ENCODE data around the gene WDR12.
"Not testable (repeated sequence)": the region's sequence is repeated elsewhere in the genome, so short reads cannot be mapped to it uniquely, and the experiment has no call there.

Gene WDR12

DNA sequence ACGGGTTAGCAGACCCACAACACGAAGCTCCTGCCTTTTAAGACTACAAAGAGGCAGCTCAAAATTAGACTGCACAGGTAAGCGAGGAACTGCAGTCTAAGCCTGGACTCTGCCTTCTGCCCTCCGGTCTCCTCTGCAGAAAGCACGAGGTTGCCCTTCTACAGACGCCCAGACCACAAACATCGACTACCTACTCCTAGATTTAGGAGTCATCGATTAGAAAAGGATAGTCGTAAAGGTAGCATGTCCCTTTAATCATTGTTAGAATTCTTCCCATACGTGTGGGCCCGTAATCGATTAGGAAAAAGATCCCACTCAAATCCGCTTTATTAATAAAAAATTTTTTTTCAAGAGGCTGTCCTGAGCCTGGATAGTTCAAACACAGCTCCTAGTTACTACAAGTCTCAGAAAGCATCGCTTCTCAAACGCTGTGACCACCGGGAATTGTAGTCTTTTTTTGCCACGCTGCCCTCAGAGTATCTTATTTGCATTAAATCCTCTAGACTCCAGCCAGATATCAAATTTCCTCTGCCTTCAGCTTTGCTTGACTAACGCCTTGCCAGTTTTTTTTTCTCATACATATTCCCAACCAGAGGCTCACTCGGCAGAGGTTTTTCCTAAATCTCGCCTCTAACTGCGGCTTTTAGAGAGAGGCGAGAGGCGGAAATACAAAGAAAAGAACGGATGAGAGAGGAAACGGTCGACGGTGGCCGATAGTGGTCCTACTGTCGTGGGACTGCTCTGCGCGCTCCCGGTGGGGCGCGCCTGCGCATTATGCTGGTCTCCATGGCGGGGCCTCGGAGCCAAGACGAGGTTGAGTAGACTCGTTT is at the start of gene WDR12, which contains the start of gene CARF:
TSS of gene WDR12 (minus strand) at position 162 of the 830 bp plus-strand sequence. CDS start 197 bp downstream, outside the sequence.
TSS of gene CARF (plus strand) at position 764 of the 830 bp plus-strand sequence. CDS start 29,628 bp downstream, outside the sequence.
- peak; percentile 89 for DNase-seq

DNA sequence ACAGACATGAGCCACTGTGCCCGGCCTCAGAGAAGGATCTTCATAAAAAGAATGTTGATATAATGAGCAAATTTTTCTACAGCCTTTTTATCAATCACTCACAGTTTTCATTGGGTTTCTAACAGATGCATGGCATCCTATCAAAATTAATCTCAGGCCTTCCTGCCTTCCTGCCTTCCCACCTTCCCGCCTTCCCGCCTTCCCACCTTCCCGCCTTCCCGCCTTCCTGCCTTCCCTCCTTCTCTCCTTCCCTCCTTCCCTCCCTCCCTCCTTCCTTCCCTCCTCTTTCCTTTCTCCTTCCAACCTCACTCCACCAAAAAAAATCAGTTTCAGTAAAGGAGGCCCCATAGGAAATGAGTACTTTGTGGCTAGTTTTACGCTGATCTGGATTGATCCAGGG is 49.1 kb upstream of the WDR12 start:
- no peak for DNase-seq

DNA sequence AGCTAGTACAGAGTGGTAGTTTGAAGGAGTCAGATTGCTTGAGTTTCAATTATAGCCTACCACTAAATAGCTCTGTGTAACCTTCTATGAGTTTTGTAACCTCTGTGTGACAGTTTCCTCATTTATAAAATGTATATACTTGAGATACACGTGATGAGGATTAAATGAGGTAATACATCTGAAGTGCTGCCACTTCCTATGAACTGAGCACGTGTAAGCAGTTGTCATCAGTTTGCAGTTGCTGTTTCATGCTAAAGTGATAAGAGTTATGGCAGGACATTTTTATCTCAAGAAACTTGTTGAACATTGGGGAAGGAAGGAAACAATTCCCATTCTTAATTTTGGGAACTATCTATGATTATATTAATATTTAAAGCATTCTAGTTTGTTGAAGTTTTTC is 39.1 kb upstream of the WDR12 start:
- DNase-seq = no peak

DNA sequence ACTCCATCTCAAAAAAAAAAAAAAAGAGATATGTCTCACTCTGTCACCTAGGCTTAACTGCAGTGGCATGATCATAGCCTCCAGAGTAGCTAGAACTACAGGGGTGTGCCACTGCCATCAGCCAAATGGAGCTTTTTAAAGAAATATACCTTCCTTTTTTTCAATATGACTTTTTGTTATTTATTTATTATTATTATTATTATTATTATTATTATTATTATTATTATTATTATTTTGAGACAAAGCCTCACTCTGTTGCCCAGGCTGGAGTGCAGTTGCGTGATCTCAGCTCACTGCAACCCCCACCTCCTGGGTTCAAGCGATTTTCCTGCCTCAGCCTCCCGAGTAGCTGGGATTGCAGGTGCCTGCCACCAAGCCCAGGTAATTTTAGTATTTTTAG is 37.9 kb upstream of the WDR12 start:
- DNase-seq = not testable (repeated sequence)

DNA sequence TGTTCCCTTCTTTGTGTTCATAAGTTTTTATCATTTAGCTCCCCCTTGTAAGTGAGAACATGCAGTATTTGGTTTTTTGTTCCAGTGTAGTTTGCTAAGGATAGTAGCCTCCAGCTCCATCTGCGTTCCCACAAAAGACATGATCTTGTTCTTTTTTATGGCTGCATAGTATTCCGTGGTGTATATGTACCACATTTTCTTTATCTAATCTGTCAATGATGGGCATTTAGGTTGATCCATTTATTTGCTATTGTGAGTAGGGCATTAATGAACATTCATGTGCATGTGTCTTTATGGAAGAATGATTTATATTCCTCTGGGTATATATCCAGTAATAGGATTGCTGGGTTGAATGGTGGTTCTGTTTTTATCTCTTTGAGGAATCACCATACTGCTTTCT is 34.0 kb upstream of the WDR12 start:
- DNase-seq = no peak

DNA sequence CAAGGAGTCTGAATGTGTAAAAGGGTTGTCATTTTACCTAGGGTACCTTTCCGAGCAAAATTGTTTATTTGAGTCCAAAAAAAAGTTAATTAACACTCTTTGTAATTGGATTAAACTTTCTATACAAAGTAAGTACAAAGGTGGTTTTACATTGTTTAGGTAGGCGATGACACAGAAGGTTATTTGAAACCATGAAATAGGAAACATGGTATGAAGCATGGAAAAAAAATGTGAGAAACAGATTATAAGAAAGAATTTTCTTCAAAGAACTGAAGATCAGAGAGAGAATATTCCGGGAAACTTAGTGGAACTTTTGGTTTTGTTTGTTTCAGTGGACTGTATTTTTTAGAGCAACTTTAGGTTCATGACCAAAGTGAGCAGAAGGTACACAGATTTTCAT is 33.3 kb upstream of the WDR12 start:
- DNase-seq = no peak

DNA sequence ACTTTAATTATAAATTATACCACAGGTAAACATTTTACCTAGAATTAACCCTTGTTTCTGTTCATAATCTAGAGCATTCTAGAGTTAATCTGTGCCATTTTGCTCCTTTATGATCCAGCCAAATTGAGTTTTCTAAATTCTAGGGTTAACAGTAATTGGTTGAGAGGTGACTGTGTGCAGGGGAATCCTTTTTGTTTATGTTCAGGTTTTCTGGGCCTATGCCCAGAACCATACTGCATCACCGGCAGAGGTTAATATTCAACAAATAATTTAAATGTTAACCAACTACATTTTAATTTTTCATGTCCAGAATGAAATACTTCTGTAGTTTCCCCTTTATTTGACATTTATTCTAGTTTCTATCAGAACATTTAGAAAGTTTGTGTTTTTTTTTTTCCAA is 32.9 kb upstream of the WDR12 start:
- no peak for DNase-seq

DNA sequence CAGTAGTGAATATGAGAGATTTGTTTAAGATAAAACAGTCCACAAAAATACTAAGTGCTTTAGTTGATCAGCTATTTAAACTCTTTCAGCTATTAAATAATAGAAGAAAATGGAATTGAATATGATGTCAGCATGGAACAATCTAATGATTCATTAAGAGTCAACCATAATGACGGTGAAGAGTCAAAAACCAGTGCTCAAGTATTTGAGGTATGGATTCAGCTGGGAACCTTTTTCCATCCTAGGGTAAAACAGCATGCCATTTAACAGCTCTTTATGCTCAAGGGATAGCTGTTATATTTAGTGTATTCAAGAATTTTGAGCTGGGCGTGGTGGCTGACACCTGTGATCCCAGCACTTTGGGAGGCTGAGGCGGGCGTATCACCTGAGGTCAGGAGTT is 30.3 kb upstream of the WDR12 start:
- no peak for DNase-seq

DNA sequence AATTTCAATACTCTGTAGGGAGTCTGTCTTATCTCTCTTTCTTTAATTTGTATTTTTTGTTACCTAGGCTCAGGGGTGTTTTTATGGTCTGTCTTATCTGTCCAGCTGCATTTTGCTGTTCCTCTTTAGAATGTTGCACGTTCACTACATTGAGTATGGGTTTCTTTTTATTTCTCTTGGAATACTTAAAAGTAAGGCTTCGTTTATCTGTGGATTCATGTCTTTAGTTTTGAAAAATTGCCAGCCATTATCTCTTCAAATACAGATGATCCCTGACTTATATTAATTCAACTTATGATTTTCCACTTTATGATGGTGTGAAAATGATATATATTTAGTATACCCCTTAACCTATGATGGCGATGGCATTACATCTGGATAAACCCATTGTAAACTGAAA is 27.5 kb upstream of the WDR12 start:
- no peak for DNase-seq

DNA sequence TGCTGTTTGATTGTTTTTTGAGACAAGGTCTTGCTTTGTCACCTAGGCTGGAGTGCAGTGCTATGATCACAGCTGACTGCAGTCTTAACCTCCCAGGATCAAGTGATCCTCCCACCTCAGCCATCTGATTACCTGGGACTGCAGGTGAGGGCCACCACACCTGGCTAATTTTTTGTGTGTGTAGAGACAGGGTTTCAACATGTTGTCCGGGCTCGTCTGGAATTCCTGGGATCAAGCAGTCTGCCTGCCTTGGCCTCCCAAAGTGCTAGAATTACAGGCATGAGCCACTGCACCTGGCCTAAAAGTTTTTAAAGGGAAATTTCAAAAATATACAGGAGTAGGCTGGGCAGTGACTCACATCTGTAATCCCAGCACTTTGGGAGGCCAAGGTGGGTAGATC is 23.0 kb upstream of the WDR12 start:
- DNase-seq = no peak

DNA sequence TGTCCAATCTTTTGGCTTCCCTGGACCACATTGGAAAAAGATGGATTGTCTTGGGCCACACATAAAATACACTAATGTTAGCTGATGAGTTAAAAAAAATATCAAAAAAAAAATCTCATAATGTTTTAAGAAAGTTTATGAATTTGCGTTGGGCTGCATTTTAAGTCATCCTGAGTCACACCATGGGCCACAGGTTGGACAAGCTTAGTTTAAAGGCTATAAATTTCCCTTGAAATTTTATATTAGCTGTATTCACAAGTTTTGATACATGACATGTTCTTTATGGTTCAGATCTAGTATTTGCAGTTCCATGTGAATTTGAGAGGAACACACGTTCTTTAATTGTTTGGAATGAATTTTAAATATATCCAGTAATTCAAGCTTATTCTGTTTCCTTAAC is 22.5 kb upstream of the WDR12 start:
- no peak for DNase-seq

DNA sequence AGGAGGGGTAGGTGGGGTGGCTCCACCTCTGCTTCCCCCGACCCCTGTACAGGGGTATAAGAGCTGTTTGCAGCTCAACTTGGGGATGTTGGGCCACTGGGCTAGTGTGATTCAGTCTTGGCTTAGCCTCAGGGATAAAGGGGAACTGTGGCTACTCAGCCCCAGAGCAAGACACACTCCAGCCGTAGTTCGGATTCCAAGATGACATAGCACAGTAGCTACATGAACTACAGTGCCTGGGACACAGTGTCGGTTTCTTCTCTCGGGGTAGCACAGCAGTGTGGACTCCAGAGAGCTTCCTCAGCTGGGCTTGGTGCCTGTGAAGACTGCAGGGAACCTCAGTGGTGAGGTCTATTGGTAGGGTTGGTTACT is 21.7 kb upstream of the WDR12 start:
- DNase-seq = no peak

DNA sequence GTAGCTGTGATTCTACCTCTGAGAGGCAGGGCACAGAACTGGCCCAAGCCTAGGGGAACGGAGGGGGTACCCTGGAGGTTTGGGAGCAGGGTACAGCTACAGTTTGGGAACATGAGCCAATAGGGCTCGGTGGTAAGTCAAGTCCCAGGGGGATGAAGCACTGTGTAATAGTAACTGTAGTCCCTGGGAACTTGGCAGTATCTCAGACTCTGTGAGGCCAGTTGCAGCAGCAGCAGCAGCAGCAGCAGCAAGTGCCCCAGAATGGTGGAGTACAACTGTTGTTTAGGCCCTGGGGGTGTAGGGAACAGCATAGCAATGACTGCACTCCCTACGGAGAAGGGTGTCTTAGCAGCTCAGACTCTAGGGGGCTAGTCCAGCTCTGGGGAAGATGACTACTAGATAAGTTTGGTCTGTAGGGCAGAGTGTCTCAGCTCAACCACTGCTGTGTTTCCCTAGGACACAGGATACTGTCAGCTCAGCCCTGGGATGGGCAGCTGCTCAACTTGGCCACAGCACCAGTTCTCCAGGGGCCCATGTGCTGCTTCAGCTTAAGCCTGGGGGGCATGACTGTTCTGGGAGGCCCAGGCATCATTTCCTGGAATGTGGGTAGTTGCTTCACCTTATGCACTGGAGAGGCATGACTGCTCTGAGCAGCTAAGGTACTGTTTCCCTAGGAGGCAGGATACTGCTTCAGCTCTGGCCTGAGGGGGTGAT is 21.1 kb upstream of the WDR12 start:
- DNase-seq = no peak

DNA sequence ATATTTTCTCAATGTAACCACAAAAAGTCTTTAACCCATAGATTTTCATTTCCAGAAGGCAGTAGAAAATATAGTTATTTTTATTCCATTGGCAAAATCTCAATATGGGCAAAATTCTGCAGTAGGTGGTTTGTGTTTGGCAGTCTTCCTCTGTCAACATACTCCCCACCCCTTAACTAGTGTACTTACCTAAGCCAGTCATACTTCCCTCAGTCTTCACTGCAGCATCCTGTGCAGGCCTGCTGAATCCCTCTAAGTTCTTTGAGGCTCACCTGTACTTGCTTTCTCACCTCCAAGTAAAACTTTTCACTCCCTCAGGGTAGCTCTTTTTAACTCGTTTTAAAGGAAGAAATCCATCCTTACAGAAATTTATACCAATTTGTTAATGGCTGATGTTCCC is 7.4 kb upstream of the WDR12 start:
- no peak for DNase-seq

DNA sequence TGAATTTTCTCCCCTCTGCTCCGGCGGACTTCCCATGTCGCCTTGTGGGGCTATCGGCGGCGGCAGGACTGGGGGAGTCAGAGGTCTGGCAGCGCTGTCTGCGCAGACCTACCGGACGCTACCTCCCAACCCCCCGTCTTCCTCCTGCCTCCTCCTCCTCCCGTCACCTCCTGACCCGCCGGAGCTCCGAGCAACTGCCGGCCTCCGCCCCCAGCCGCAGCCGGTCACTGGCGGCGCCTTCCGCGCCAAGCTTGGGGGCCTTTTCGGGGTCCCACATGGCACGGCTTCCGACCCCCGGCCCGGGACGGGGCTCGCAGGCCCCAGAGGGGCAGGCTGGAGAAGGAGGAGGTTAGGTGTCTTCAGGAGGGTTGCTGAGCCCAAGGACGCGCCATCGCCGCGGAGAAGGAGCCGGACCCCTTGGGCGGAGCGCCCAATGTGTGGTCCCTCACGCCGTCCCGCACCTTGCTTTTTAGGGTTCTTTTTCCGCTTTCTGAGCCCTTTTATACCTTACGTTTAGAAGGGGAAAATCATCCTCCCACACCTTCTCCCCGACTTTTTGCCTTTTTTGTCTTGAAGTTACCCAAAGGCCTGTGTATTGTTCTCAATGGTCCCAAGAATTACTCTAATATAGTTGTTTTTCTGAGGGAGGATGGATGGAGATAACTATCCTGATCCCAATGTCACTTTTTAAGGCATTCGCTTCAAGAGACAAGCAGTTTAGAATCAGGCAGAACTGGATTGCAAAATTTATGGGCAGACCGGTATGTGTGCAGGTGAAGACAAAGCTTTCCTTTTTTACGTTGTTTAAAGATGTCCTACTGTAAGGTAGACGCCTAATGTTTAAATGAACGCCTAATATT is 1.1 kb upstream of the WDR12 start:
- not testable (repeated sequence) for DNase-seq

DNA sequence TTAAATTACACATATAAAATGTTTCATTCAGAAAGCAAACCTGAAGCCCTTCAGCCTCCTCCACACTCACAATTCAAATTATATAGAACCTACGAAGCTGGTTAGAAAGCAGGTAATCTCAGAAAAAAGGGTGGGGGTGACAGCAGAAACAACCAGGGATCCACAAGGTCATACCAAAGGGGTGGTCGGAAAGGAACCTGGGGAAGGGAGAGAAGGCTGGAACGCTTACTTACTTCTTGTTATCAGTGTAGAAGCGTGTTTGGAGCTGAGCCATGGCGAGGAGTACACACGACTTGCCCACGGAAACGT is 316 bp downstream of the WDR12 start:
- no peak for DNase-seq

DNA sequence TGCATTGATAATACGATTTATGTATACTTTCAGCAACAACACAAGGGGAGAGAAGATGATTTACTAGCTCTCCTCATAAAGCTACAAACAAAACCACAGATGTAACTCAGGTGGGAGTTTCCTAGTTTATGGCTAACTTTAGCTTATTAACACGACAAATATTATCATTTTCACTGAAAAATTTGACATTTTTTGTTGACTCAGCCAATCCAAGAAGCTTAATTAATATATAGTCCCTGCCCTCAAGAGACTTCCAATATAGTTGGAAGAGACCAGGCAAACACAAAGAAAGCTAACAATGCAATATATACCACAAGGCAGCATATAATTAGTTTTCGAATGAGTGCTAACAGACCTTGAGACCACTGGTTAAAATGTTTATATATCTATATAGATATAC is 775 bp downstream of the WDR12 start:
- DNase-seq = no peak

DNA sequence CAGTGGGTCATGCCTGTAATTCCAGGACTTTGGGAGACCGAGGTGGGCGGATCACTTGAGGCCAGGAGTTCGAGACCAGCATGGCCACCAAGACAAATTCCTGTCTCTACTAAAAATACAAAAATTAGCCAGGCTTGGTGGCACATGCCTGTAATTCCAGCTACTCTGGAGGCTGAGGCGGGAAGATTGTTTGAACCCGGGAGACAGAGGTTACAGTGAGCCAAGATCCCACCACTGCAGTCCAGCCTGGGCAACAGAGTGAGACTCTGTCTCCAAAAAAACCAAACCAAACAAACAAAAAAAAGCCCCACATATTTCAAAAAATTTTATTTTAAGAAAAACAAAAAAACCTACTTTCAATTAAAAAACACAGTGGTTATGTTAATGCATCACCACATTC is 1.2 kb downstream of the WDR12 start:
- not testable (repeated sequence) for DNase-seq

DNA sequence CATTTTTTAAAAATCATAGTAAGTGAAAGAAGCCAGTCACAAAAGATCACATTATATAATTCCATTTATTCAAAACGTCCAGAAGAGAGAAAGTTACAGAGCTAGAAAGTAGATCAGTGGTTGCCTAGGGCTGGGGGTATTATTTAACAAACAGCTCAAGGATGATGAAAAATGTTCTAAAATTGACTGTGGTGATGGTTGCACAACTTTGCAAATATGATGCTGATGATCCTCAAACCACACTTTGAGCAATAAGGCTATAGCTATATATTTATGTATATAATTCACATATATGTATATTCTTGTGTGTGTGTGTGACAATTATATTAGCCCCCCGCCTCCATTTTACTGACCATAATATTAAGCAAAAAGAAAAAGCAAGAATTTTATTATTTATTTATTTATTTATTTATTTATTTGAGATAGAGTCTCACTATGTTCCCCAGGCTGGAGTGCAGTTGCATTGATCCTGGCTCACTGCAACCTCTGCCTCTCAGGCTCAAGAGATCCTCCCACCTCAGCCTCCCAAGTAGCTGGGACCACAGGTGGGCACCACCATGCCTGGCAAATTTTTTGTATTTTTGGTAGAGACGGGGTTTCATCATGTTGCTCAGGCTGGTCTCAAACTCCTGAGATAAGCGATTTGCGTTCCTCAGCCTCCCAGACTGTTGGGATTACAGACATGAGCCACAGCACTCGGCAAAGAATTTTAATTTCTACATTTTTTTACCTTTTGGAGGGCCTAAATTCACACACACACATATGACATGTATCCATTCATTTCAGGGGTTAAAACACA is 1.9 kb downstream of the WDR12 start:
- no peak for DNase-seq

DNA sequence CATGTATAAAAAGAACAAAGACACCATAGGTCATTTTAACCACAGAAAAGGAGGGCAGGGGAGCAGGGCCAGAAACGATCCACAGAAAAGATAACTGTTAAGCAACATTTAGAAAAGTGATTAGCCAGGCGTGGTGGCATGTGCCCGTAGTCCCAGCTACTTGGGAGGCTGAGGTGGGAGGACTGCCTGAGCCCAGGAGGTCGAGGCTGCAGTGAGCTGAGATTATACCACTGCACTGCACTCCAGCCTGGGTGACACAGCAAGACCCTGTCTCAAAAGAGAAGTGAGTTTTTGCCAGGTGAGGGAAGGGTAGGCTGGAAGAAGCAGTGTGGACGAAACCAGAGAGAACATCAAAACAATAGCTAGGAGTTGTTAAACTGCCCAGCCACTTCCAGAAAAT is 3.3 kb downstream of the WDR12 start:
- DNase-seq = no peak

DNA sequence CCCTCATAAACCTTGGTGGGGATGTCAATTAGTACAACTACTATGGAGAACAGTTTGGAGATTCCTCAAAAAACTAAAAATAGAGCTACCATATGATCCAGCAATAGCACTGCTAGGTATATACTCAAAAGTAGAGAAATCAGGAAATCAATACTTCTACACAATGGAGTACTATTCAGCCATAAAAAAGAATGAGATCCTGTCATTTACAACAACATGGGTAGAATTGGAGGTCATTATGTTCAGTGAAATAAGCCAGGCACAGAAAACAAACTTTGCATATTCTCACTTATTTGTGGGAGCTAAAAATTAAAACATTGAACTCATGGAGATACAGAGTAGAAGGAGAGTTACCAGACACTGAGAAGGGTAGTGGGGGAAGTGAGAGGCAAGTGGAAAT is 6.0 kb downstream of the WDR12 start:
- DNase-seq = not testable (repeated sequence)

DNA sequence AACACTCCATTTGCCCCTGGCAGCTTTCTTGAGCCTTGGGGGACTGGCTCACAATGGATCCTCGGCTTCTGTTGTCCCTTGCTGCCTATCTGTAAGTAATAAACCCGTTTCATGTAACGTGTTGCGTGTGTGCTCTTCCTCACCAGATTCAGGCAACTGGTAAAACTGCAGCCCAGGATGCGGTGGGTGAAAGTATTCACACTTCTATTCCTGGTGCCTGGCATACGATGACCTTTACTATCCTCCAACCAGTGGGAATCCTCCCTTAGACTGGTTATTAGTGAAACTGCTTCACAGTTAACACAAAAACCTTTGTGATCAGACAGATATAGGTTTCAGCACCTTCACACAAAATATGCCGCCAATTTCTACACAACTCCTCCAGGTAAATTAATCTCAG is 26.3 kb downstream of the WDR12 start:
- no peak for DNase-seq

Measured in activated CD4-positive, alpha-beta T cell treated with anti-CD3 and anti-CD28 coated beads, Interleukin-2, amount 50 U/mL, for 1 hour (primary cell).